Stimulated activated CD8-positive, alpha-beta memory T cell treated with anti-CD3 and anti-CD28 coated beads, Interleukin-4, amount 100 ng/mL, for 1 hour (primary cell): ENCODE measurements around the gene ETDC.

Source experiments
- DNase-seq, 2 donors: peaks; one replicate each; pipeline ENCODE4 v3.0.0-alpha.2; 2020; ENCODE audit warnings: low read depth in 2 of 2, low spot score in 1 of 2

The ETDC gene

GRCh38 chrX:135345107-135345589, 35.9 kb downstream of the ETDC start:
- DNase-seq = no peak

- no peak for DNase-seq
These were observed 37.7 kb downstream of the ETDC start for GRCh38 chrX:135346975-135347374.

DNA sequence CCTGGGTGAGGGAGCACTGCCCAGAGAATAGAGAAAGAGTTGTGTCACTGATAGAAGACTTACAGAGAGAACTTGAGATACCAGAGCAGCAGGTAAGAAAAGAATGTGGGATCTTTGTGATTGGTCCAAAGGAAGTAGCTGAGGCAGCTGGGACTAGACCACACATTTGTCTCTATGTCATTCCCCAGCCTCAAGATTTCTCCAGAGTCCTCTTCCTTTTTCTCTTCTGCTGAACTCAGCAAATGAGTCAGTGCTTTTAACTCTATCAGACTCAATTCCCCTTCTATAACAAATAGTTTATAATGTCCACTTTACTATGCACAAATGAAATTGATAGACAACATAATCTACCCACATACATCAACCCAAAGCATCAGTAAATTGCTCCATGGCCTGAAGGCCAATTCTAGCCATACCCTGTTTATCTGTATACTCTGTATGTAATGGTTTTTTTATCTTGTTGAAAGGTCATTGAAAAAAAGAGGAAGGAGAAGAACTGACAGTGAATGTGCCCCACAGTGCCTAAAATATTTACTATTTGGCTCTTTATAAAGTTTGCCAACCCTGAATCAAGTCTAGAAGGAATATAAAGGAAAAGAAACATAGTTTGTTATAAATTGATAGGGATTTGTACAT, 38.2 kb downstream of the ETDC start:
- no peak for DNase-seq

DNA sequence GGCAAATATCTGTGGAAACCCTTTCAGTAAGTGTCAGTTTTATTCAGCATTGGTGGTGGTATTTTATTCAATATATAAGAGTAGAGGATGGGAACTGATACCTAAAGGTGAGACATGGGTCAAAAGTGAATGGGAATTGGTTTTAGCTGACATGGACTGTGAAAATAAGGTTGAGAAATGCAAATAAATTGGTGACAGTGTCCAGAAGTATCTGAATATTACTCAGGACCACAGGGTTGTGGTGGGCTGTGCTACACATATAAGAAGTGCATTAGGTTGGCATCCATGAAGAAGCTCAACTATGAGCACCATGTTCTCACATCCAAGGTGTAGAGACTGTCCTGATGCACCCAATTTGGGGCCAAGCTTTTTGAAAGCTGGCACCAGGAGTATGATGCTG, 45.0 kb downstream of the ETDC start:
- DNase-seq = no peak
